HEK293 (cell line): ENCODE data around the gene RNASET2.

ENCODE experiments used
- CTCF ChIA-PET: fragments of 350-600 bp; formaldehyde crosslinking; extraction: SDS; loops from one replicate; lab custom pipeline; 2021; ENCODE audit warnings: antibody characterized with exemption; lab: Yijun Ruan, JAX
- POLR2A ChIA-PET: fragments of 300-600 bp; formaldehyde crosslinking; extraction: SDS; loops from one replicate; lab custom pipeline; 2020; ENCODE audit warnings: antibody characterized with exemption, inconsistent platforms; lab: Yijun Ruan, JAX
- H3K27ac ChIP-seq: fragments of 200-500 bp; sonication (Bioruptor generic); 2 replicates; pipeline ENCODE4 v1.5.1; 2014; ENCODE audit warnings: low read depth, low read length, control low read depth, inconsistent platforms; ENCODE audit errors: extremely low read depth
- H3K36me3 ChIP-seq, 2 experiments: fragments of 200-500 bp in 1 of 2; sonication (Bioruptor generic) in 1 of 2; 1 replicate in 1 of 2; 2 replicates in 1 of 2; pipeline ENCODE4 v1.5.1; 2014 to 2017; ENCODE audit warnings: inconsistent platforms in 2 of 2, low read length in 2 of 2; ENCODE audit not compliant: control insufficient read depth in 2 of 2, insufficient read depth in 1 of 2
- H3K4me1 ChIP-seq: fragments of 200-500 bp; sonication (Bioruptor generic); 2 replicates; pipeline ENCODE4 v1.5.1; 2014; ENCODE audit warnings: mild to moderate bottlenecking, low read length, inconsistent platforms; ENCODE audit not compliant: control insufficient read depth, insufficient read depth
- H3K4me3 ChIP-seq: 2 replicates; pipeline ENCODE4 v1.5.1; 2011; ENCODE audit warnings: low read depth, mild to moderate bottlenecking, control low read depth, low read length, moderate library complexity
- H3K9me3 ChIP-seq: fragments of 200-500 bp; sonication (Bioruptor generic); 2 replicates; pipeline ENCODE4 v1.5.1; 2014; ENCODE audit warnings: low read depth, low read length, inconsistent platforms; ENCODE audit not compliant: control insufficient read depth, insufficient read depth
- KLF16 ChIP-seq: fragments of 450-650 bp; formaldehyde crosslinking; IDR thresholded peaks from 2 replicates; pipeline ENCODE4 v1.5.1; 2017; ENCODE audit warnings: missing biosample characterization, missing genetic modification characterization
- KLF9 ChIP-seq: fragments of 450-650 bp; formaldehyde crosslinking; IDR thresholded peaks from 2 replicates; pipeline ENCODE4 v1.5.1; 2016; ENCODE audit warnings: missing biosample characterization, missing genetic modification characterization, low read depth
- WT1 ChIP-seq: fragments of 450-650 bp; formaldehyde crosslinking; IDR thresholded peaks from 2 replicates; pipeline ENCODE4 v1.5.1; 2016; ENCODE audit warnings: missing biosample characterization, missing genetic modification characterization
- YY2 ChIP-seq: fragments of 450-650 bp; formaldehyde crosslinking; IDR thresholded peaks from 2 replicates; pipeline ENCODE4 v1.5.1; 2016; ENCODE audit warnings: missing biosample characterization, missing genetic modification characterization
- ZBTB20 ChIP-seq: fragments of 450-650 bp; formaldehyde crosslinking; IDR thresholded peaks from 2 replicates; pipeline ENCODE4 v1.5.1; 2016; ENCODE audit warnings: missing biosample characterization, missing genetic modification characterization
- ZBTB7A ChIP-seq: fragments of 450-650 bp; formaldehyde crosslinking; IDR thresholded peaks from 2 replicates; pipeline ENCODE4 v1.5.1; 2016; ENCODE audit warnings: low read depth, missing biosample characterization, missing genetic modification characterization
- ZNF114 ChIP-seq: fragments of 450-650 bp; formaldehyde crosslinking; IDR thresholded peaks from 2 replicates; pipeline ENCODE4 v1.5.0; 2017; ENCODE audit warnings: missing biosample characterization, missing genetic modification characterization
- ZNF133 ChIP-seq: fragments of 450-650 bp; formaldehyde crosslinking; IDR thresholded peaks from 2 replicates; pipeline ENCODE4 v1.5.1; 2016; ENCODE audit warnings: missing biosample characterization, missing genetic modification characterization
- ZNF157 ChIP-seq: fragments of 450-650 bp; formaldehyde crosslinking; IDR thresholded peaks from 2 replicates; pipeline ENCODE4 v1.5.1; 2016; ENCODE audit warnings: missing biosample characterization, missing genetic modification characterization
- ZNF404 ChIP-seq: fragments of 450-650 bp; formaldehyde crosslinking; IDR thresholded peaks from 2 replicates; pipeline ENCODE4 v1.5.1; 2017; ENCODE audit warnings: missing biosample characterization, missing genetic modification characterization
- ZNF521 ChIP-seq: fragments of 450-650 bp; formaldehyde crosslinking; IDR thresholded peaks from 2 replicates; pipeline ENCODE4 v1.5.1; 2017; ENCODE audit warnings: missing biosample characterization, mild to moderate bottlenecking, missing genetic modification characterization
- ZNF529 ChIP-seq: fragments of 450-650 bp; formaldehyde crosslinking; IDR thresholded peaks from 2 replicates; pipeline ENCODE4 v1.5.1; 2017; ENCODE audit warnings: missing genetic modification characterization, missing biosample characterization; ENCODE audit not compliant: insufficient replicate concordance
- ZNF544 ChIP-seq: fragments of 450-650 bp; formaldehyde crosslinking; IDR thresholded peaks from 2 replicates; pipeline ENCODE4 v1.5.0; 2017; ENCODE audit warnings: missing biosample characterization, missing genetic modification characterization
- ZNF560 ChIP-seq: fragments of 450-650 bp; formaldehyde crosslinking; IDR thresholded peaks from 2 replicates; pipeline ENCODE4 v1.5.1; 2017; ENCODE audit warnings: missing biosample characterization, missing genetic modification characterization, borderline replicate concordance
- ZNF701 ChIP-seq: fragments of 450-650 bp; formaldehyde crosslinking; IDR thresholded peaks from 2 replicates; pipeline ENCODE4 v1.5.1; 2016; ENCODE audit warnings: missing biosample characterization, missing genetic modification characterization
- ZNF791 ChIP-seq: fragments of 450-650 bp; formaldehyde crosslinking; IDR thresholded peaks from 2 replicates; pipeline ENCODE4 v1.5.1; 2016; ENCODE audit warnings: missing biosample characterization, missing genetic modification characterization
- ZNF843 ChIP-seq: fragments of 450-650 bp; formaldehyde crosslinking; IDR thresholded peaks from 2 replicates; pipeline ENCODE4 v1.5.1; 2016; ENCODE audit warnings: missing biosample characterization, missing genetic modification characterization
- ZSCAN16 ChIP-seq: fragments of 450-650 bp; formaldehyde crosslinking; IDR thresholded peaks from 2 replicates; pipeline ENCODE4 v1.5.1; 2016; ENCODE audit warnings: missing biosample characterization, missing genetic modification characterization
- TF ChIP-seq, protein P1 (sequence below): fragments of 450-650 bp; formaldehyde crosslinking; IDR thresholded peaks from 2 replicates; pipeline ENCODE4 v1.5.1; 2016; ENCODE audit warnings: missing biosample characterization, missing genetic modification characterization
- TF ChIP-seq, protein P2 (sequence below): fragments of 450-650 bp; formaldehyde crosslinking; IDR thresholded peaks from 2 replicates; pipeline ENCODE4 v1.5.1; 2017; ENCODE audit warnings: missing biosample characterization, mild to moderate bottlenecking, missing genetic modification characterization, moderate library complexity
- TF ChIP-seq, protein P3 (sequence below): fragments of 450-650 bp; formaldehyde crosslinking; IDR thresholded peaks from 2 replicates; pipeline ENCODE4 v1.5.1; 2016; ENCODE audit warnings: missing biosample characterization, missing genetic modification characterization

RNASET2 gene

DNA sequence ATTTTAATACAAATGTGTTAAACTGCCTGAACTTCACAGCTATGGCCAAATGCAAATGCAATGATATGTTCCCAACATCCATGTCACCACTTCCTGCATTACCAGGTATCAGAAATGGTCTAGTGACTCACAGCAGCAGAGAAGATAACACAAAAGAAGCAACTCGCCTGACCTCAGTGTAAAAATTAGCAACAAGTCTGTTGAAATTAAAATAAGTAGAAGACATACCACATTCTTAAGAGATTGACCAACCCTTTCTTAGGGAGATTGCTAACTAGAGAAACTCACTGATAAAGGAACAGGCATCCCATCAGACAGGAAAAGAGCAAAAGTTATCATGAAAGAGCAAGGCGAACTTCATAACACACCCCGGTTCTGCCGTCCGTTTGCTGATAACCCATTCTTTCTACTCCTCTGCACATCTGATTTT lies 45.1 kb downstream of the RNASET2 start:
- no peak for TF ChIP-seq ZNF521
- TF ChIP-seq ZNF157 (tag by site-specific recombination): no peak
- no peak for TF ChIP-seq ZNF133 (tag by site-specific recombination)
- no peak for TF ChIP-seq ZNF701
- TF ChIP-seq, protein P1, sequence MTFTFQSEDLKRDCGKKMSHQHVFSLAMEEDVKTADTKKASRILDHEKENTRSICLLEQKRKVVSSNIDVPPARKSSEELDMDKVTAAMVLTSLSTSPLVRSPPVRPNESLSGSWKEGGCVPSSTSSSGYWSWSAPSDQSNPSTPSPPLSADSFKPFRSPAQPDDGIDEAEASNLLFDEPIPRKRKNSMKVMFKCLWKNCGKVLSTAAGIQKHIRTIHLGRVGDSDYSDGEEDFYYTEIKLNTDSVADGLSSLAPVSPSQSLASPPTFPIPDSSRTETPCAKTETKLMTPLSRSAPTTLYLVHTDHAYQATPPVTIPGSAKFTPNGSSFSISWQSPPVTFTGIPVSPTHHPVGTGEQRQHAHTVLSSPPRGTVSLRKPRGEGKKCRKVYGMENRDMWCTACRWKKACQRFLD (tag by site-specific recombination): no peak
- TF ChIP-seq ZNF843: no peak
- TF ChIP-seq KLF16 (tag by site-specific recombination): no peak
- no peak for TF ChIP-seq ZNF529 (tag by site-specific recombination)
- TF ChIP-seq, protein P2, sequence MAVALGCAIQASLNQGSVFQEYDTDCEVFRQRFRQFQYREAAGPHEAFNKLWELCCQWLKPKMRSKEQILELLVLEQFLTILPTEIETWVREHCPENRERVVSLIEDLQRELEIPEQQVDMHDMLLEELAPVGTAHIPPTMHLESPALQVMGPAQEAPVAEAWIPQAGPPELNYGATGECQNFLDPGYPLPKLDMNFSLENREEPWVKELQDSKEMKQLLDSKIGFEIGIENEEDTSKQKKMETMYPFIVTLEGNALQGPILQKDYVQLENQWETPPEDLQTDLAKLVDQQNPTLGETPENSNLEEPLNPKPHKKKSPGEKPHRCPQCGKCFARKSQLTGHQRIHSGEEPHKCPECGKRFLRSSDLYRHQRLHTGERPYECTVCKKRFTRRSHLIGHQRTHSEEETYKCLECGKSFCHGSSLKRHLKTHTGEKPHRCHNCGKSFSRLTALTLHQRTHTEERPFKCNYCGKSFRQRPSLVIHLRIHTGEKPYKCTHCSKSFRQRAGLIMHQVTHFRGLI (tag by site-specific recombination): no peak
- no peak for TF ChIP-seq ZSCAN16
- no peak for TF ChIP-seq ZBTB20 (tag by site-specific recombination)
- TF ChIP-seq WT1: no peak
- TF ChIP-seq ZBTB7A: no peak
- no peaks in the 10 kb centered on the region for H3K36me3 ChIP-seq
- no peaks in the 10 kb centered on the region for H3K9me3 ChIP-seq
- H3K4me3 ChIP-seq: no peak overlapping the region
- no peaks in the 10 kb centered on the region for H3K4me1 ChIP-seq
- ChIA-PET POLR2A (no interaction called here), CTCF (interaction anchor here (0.7 kb wide), 2 partner anchors 132 to 145 kb away, joined by 3 read pairs; no protein-coding TSS in a partner anchor)
- H3K27ac ChIP-seq: no peak overlapping the region

- H3K36me3 ChIP-seq: no peaks in the 10 kb centered on the region
- H3K27ac ChIP-seq: no peak overlapping the region
- no peak overlapping the region for H3K4me3 ChIP-seq
- no peaks in the 10 kb centered on the region for H3K4me1 ChIP-seq
- ChIA-PET POLR2A (no interaction called here), CTCF (interaction anchor here (0.7 kb wide), 1 partner anchor 145 kb away, joined by 3 read pairs; no protein-coding TSS in a partner anchor)
- TF ChIP-seq ZNF560 (tag by site-specific recombination) (no peak), ZNF404 (no peak), ZNF544 (tag by site-specific recombination) (no peak), KLF9 (tag by site-specific recombination) (no peak), ZNF114 (tag by site-specific recombination) (no peak), ZNF791 (no peak), YY2 (tag by site-specific recombination) (no peak)
- TF ChIP-seq, protein P3, sequence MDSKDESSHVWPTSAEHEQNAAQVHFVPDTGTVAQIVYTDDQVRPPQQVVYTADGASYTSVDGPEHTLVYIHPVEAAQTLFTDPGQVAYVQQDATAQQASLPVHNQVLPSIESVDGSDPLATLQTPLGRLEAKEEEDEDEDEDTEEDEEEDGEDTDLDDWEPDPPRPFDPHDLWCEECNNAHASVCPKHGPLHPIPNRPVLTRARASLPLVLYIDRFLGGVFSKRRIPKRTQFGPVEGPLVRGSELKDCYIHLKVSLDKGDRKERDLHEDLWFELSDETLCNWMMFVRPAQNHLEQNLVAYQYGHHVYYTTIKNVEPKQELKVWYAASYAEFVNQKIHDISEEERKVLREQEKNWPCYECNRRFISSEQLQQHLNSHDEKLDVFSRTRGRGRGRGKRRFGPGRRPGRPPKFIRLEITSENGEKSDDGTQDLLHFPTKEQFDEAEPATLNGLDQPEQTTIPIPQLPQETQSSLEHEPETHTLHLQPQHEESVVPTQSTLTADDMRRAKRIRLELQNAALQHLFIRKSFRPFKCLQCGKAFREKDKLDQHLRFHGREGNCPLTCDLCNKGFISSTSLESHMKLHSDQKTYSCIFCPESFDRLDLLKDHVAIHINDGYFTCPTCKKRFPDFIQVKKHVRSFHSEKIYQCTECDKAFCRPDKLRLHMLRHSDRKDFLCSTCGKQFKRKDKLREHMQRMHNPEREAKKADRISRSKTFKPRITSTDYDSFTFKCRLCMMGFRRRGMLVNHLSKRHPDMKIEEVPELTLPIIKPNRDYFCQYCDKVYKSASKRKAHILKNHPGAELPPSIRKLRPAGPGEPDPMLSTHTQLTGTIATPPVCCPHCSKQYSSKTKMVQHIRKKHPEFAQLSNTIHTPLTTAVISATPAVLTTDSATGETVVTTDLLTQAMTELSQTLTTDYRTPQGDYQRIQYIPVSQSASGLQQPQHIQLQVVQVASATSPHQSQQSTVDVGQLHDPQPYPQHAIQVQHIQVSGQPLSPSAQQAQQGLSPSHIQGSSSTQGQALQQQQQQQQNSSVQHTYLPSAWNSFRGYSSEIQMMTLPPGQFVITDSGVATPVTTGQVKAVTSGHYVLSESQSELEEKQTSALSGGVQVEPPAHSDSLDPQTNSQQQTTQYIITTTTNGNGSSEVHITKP (tag by site-specific recombination): no peak
- no peaks in the 10 kb centered on the region for H3K9me3 ChIP-seq
These were observed 45.7 kb downstream of the RNASET2 start for GRCh38 chr6:166910601-166911000.
